ENCODE results near the gene HS1BP3. TPM values are rescaled to one million over a fixed set of nuclear protein-coding genes. Genes with fewer than 3 reads are reported as not detected.

Gene HS1BP3
- total RNA-seq, 1 experiment from 2014 or later: 17.1 TPM

GRCh38 chr2:20649576-20649975 is 1.3 kb downstream of the HS1BP3 start:
- ATAC-seq (no peak), DNase-seq (ENCODE audit: low read depth, low spot score) (no peak)
- H3K27me3 ChIP-seq (ENCODE audit: insufficient read depth, low read length): no peaks in the 10 kb centered on the region
- RAD21 ChIA-PET (ENCODE audit: low non-redundant PET in 1 of 2, low total read pairs in 2 of 2, uncharacterized antibody in 2 of 2, unreplicated experiment in 2 of 2): no interaction called here
- no peaks in the 10 kb centered on the region for H3K9me2 ChIP-seq (ENCODE audit: insufficient read depth)
- no peaks in the 10 kb centered on the region for H4K20me1 ChIP-seq (ENCODE audit: insufficient read depth)
- H3K27ac ChIP-seq (ENCODE audit: low read depth, low read length): no peak overlapping the region
- no peak overlapping the region for H2AFZ ChIP-seq (ENCODE audit: low read depth, low read length, poor library complexity, severe bottlenecking)
- TF ChIP-seq POLR2A (IDR thresholded peaks at IDR 0.05; ENCODE audit: borderline replicate concordance, extremely low read depth, insufficient read depth, insufficient read length): no peak
- TF ChIP-seq ZBTB33 (IDR thresholded peaks at IDR 0.05; ENCODE audit: extremely low read depth, insufficient replicate concordance, low read length): no peak
- TF ChIP-seq CEBPB (IDR thresholded peaks at IDR 0.05; ENCODE audit: low read depth): no peak
- no peak for TF ChIP-seq FOSL1 (IDR thresholded peaks at IDR 0.05; ENCODE audit: low read depth)
- TF ChIP-seq SP1 (IDR thresholded peaks at IDR 0.05; ENCODE audit: low read depth): no peak
- TF ChIP-seq POLR2AphosphoS5 (IDR thresholded peaks at IDR 0.05; ENCODE audit: low read depth, low read length): no peak
- TF ChIP-seq EZH2phosphoT487 (IDR thresholded peaks at IDR 0.05; ENCODE audit: borderline replicate concordance): no peak
- TF ChIP-seq TCF7L2 (IDR thresholded peaks at IDR 0.05; ENCODE audit: borderline replicate concordance, extremely low read depth, insufficient read depth, insufficient read length): no peak
- TF ChIP-seq ELF1 (IDR thresholded peaks at IDR 0.05; ENCODE audit: borderline replicate concordance, low read depth): no peak
- H3K9ac ChIP-seq (ENCODE audit: low read length): peak overlapping the region; percentile 91; the same call in 1 of the 2 replicates
- peak overlapping the region; percentile 99 for H3K4me2 ChIP-seq (ENCODE audit: low read length)
- H3K79me2 ChIP-seq (ENCODE audit: insufficient read depth, low read length): no peaks in the 10 kb centered on the region
- BruUV-seq (replicated peaks): no TSS peak
- H3K4me3 ChIP-seq (replicated peaks in 1 of 2; ENCODE audit: low read depth in 1 of 2, low read length in 2 of 2): 0 out of 4 replicates have a peak overlapping the region, but pooled peaks of 1 of the 2 experiments have one; percentile 95
- POLR2A ChIA-PET: interaction anchor here (2.5 kb wide), 1 partner anchor 203 kb away, joined by 11 read pairs; the partner anchor contains the start of gene RHOB
- no peaks in the 10 kb centered on the region for H3K9me3 ChIP-seq (ENCODE audit: control insufficient read depth in 1 of 2, insufficient read depth in 1 of 2, low read depth in 1 of 2, low read length in 2 of 2)
- CTCF ChIA-PET: interaction anchor here (0.8 kb wide), 1 partner anchor 203 kb away, joined by 4 read pairs; the partner anchor contains the start of gene RHOB
- no peaks in the 10 kb centered on the region for H3K36me3 ChIP-seq (ENCODE audit: control insufficient read depth in 1 of 2, insufficient read depth in 2 of 2, low read length in 2 of 2)
- peaks cover 5 to 18% of the 10 kb centered on the region in 2 experiments for H3K4me1 ChIP-seq (ENCODE audit: control insufficient read depth in 1 of 2, insufficient read depth in 2 of 2, low read length in 2 of 2)
- intact Hi-C loops (cut with micrococcal nuclease): no loop called here

Data from HCT116 (cell line).